AG04450 (cell line): ENCODE measurements around the gene RRP8. TPM values are rescaled to one million over a fixed set of nuclear protein-coding genes. Genes with fewer than 3 reads are reported as not detected.

Source experiments
- CTCF ChIA-PET: fragments of 300-600, 350-600 bp; formaldehyde crosslinking; extraction: SDS; loops from one replicate; lab custom pipeline; 2022; ENCODE audit warnings: antibody characterized with exemption, inconsistent platforms; lab: Charles Lee
- POLR2A ChIA-PET: fragments of 350-600 bp; formaldehyde crosslinking; extraction: SDS; loops from one replicate; lab custom pipeline; 2021; ENCODE audit warnings: antibody characterized with exemption, inconsistent platforms; lab: Yijun Ruan, JAX
- DNase-seq: peaks from one replicate; pipeline ENCODE4 v3.0.0-alpha.2; 2011; ENCODE audit warnings: low read depth, low spot score
- H3K27ac ChIP-seq: one replicate; pipeline ENCODE4 v1.5.1; 2012; ENCODE audit warnings: low read depth, low read length, control low read depth
- H3K27me3 ChIP-seq: one replicate; pipeline ENCODE4 v1.6.0; 2012; ENCODE audit warnings: low read length; ENCODE audit not compliant: control insufficient read depth, insufficient read depth
- H3K4me3 ChIP-seq: 2 replicates; pipeline ENCODE4 v1.5.1; 2011; ENCODE audit warnings: mild to moderate bottlenecking, low read depth, low read length, control low read depth
- H3K9me3 ChIP-seq: 2 replicates; pipeline ENCODE4 v1.5.1; 2012; ENCODE audit warnings: low read length; ENCODE audit not compliant: control insufficient read depth, insufficient read depth
- CTCF ChIP-seq: IDR thresholded peaks from 2 replicates; pipeline ENCODE4 v1.5.1; 2011; ENCODE audit warnings: low read depth, low read length, control low read depth, inconsistent platforms
- polyA plus RNA-seq: library from polyadenylated mRNA; depleted of rRNA; stranded (reverse); fragments of >200 nt; gene quantifications from 2 replicates; pipeline ENCODE4 v1.2.3, GENCODE V29; 2011

RRP8 gene
- polyA plus RNA-seq, 1 experiment, result 16.3 TPM

- no peak overlapping the region for H3K27ac ChIP-seq
- no peak for TF ChIP-seq CTCF
- no peak overlapping the region for H3K4me3 ChIP-seq
- CTCF ChIA-PET, result interaction anchor here (0.9 to 1.5 kb wide), 5 partner anchors 9 to 118 kb away, joined by 3 to 5 read pairs (median 3); partner anchors contain the start of genes MRPL17 and TAF10
- POLR2A ChIA-PET, result no interaction called here
- H3K27me3 ChIP-seq, result peaks cover 10% of the 10 kb centered on the region
- H3K9me3 ChIP-seq, result no peaks in the 10 kb centered on the region
- no peak for DNase-seq
Observed at GRCh38 chr11:6648501-6648900, 45.1 kb upstream of the RRP8 start.

- Histone ChIP-seq H3K27me3 (peaks cover 8% of the 10 kb centered on the region), H3K4me3 (no peak overlapping the region), H3K27ac (no peak overlapping the region), H3K9me3 (no peaks in the 10 kb centered on the region)
- POLR2A ChIA-PET, result interaction anchor here (1.2 kb wide), 1 partner anchor 29 kb away, joined by 7 read pairs; the partner anchor contains the start of gene TPP1
- CTCF ChIA-PET, result interaction anchor here (1.1 to 1.5 kb wide), 5 partner anchors 10 to 117 kb away, joined by 3 to 5 read pairs (median 4); partner anchors contain the start of genes MRPL17 and TAF10
- no peak for DNase-seq
- no peak for TF ChIP-seq CTCF
Observed at GRCh38 chr11:6647836-6648235, 44.4 kb upstream of the RRP8 start.

- Histone ChIP-seq H3K9me3 (no peaks in the 10 kb centered on the region), H3K27ac (no peak overlapping the region), H3K27me3 (peaks cover 5% of the 10 kb centered on the region), H3K4me3 (no peak overlapping the region)
- POLR2A ChIA-PET, result interaction anchor here (0.7 to 1.3 kb wide), 5 partner anchors 12 to 173 kb away, joined by 3 to 9 read pairs (median 6); partner anchors contain the start of genes TAF10, TPP1 and TRIM3
- DNase-seq, result no peak
- CTCF ChIA-PET, result interaction anchor here (1.1 to 1.5 kb wide), 4 partner anchors 11 to 36 kb away, joined by 3 to 5 read pairs (median 4); partner anchors contain the start of genes MRPL17 and TAF10
- TF ChIP-seq CTCF, result no peak
Observed at GRCh38 chr11:6646918-6647679, 43.7 kb upstream of the RRP8 start.

GRCh38 chr11:6646576-6646917 lies 43.1 kb upstream of the RRP8 start:
- H3K27me3 ChIP-seq, result peaks cover 4% of the 10 kb centered on the region
- ChIA-PET CTCF (interaction anchor here (1.1 to 1.3 kb wide), 2 partner anchors 21 to 37 kb away, joined by 3 to 5 read pairs; partner anchors contain the start of gene MRPL17), POLR2A (interaction anchor here (0.7 to 1.3 kb wide), 5 partner anchors 11 to 173 kb away, joined by 3 to 9 read pairs (median 6); partner anchors contain the start of genes TAF10, TPP1 and TRIM3)
- no peak for TF ChIP-seq CTCF
- no peak for DNase-seq
- peak overlapping the region; percentile 18 for H3K4me3 ChIP-seq
- H3K9me3 ChIP-seq, result no peaks in the 10 kb centered on the region; the same call in 1 of the 2 replicates
- H3K27ac ChIP-seq, result peak overlapping the region; percentile 21
